ENCODE data around the gene TCN1. TPM values are rescaled to one million over a fixed set of nuclear protein-coding genes. Genes with fewer than 3 reads are reported as not detected.

Gene TCN1
- total RNA-seq, 1 experiment from 2014 or later, result 1.7 TPM

- intact Hi-C loops (cut with micrococcal nuclease), result loop anchor here (10.0 kb wide), 2 partner anchors 119 to 369 kb away; partner anchors contain the start of gene OR5A1
- DNase-seq (ENCODE audit: low read depth, low spot score) (no peak), ATAC-seq (no peak)
- Histone ChIP-seq H3K4me2 (ENCODE audit: low read length) (no peak overlapping the region), H3K4me3 (replicated peaks in 1 of 2; ENCODE audit: low read depth in 1 of 2, low read length in 2 of 2) (no peak overlapping the region), H3K79me2 (ENCODE audit: insufficient read depth, low read length) (peaks cover 10% of the 10 kb centered on the region), H3K27me3 (ENCODE audit: insufficient read depth, low read length) (no peaks in the 10 kb centered on the region), H3K9ac (ENCODE audit: low read length) (no peak overlapping the region), H2AFZ (ENCODE audit: low read depth, low read length, poor library complexity, severe bottlenecking) (no peak overlapping the region), H3K9me3 (ENCODE audit: control insufficient read depth in 1 of 2, insufficient read depth in 1 of 2, low read depth in 1 of 2, low read length in 2 of 2) (no peaks in the 10 kb centered on the region), H4K20me1 (ENCODE audit: insufficient read depth) (no peaks in the 10 kb centered on the region), H3K4me1 (ENCODE audit: control insufficient read depth in 1 of 2, insufficient read depth in 2 of 2, low read length in 2 of 2) (peaks cover 0 to 8% of the 10 kb centered on the region in 2 experiments; a peak in 1 of 4 replicates), H3K36me3 (ENCODE audit: control insufficient read depth in 1 of 2, insufficient read depth in 2 of 2, low read length in 2 of 2) (peaks cover 16 to 33% of the 10 kb centered on the region in 2 experiments; a peak in 3 of 4 replicates), H3K9me2 (ENCODE audit: insufficient read depth) (no peaks in the 10 kb centered on the region), H3K27ac (ENCODE audit: low read depth, low read length) (no peak overlapping the region)
- BruUV-seq (replicated peaks), result no TSS peak
- ChIA-PET POLR2A (no interaction called here), RAD21 (ENCODE audit: low non-redundant PET in 1 of 2, low total read pairs in 2 of 2, uncharacterized antibody in 2 of 2, unreplicated experiment in 2 of 2) (no interaction called here), CTCF (no interaction called here)
- TF ChIP-seq EZH2phosphoT487 (IDR thresholded peaks at IDR 0.05; ENCODE audit: borderline replicate concordance), result no peak
- no peak for TF ChIP-seq EGR1 (IDR thresholded peaks at IDR 0.05; ENCODE audit: low read depth)
- TF ChIP-seq TCF7L2 (IDR thresholded peaks at IDR 0.05; ENCODE audit: borderline replicate concordance, extremely low read depth, insufficient read depth, insufficient read length), result no peak
- no peak for TF ChIP-seq CBX3 (IDR thresholded peaks at IDR 0.05; ENCODE audit: low read depth)
- no peak for TF ChIP-seq ZBTB33 (IDR thresholded peaks at IDR 0.05; ENCODE audit: extremely low read depth, insufficient replicate concordance, low read length)
- no peak for TF ChIP-seq SP1 (IDR thresholded peaks at IDR 0.05; ENCODE audit: low read depth)
- TF ChIP-seq RAD21 (IDR thresholded peaks at IDR 0.05; ENCODE audit: low read depth), result no peak
- TF ChIP-seq REST (IDR thresholded peaks at IDR 0.05; ENCODE audit: low read depth), result no peak
- no peak for TF ChIP-seq ATF3 (IDR thresholded peaks at IDR 0.05)
- TF ChIP-seq SIN3A (IDR thresholded peaks at IDR 0.05; ENCODE audit: low read depth), result no peak
- no peak for TF ChIP-seq CEBPB (IDR thresholded peaks at IDR 0.05; ENCODE audit: low read depth)
- no peak for TF ChIP-seq EZH2 (IDR thresholded peaks at IDR 0.05)
- TF ChIP-seq FOSL1 (IDR thresholded peaks at IDR 0.05; ENCODE audit: low read depth), result no peak
- no peak for TF ChIP-seq ELF1 (IDR thresholded peaks at IDR 0.05; ENCODE audit: borderline replicate concordance, low read depth)
These were observed 62.2 kb downstream of the TCN1 start for GRCh38 chr11:59804061-59804460.
